ENCODE data around the gene PHKA1. TPM values are rescaled to one million over a fixed set of nuclear protein-coding genes. Genes with fewer than 3 reads are reported as not detected.
A peak's percentile ranks its signal among the peaks of the same experiment; 100 is the strongest.
"Not testable (repeated sequence)": the region's sequence is repeated elsewhere in the genome, so short reads cannot be mapped to it uniquely, and the experiment has no call there.

The PHKA1 gene
- 6.7 TPM for total RNA-seq

DNA sequence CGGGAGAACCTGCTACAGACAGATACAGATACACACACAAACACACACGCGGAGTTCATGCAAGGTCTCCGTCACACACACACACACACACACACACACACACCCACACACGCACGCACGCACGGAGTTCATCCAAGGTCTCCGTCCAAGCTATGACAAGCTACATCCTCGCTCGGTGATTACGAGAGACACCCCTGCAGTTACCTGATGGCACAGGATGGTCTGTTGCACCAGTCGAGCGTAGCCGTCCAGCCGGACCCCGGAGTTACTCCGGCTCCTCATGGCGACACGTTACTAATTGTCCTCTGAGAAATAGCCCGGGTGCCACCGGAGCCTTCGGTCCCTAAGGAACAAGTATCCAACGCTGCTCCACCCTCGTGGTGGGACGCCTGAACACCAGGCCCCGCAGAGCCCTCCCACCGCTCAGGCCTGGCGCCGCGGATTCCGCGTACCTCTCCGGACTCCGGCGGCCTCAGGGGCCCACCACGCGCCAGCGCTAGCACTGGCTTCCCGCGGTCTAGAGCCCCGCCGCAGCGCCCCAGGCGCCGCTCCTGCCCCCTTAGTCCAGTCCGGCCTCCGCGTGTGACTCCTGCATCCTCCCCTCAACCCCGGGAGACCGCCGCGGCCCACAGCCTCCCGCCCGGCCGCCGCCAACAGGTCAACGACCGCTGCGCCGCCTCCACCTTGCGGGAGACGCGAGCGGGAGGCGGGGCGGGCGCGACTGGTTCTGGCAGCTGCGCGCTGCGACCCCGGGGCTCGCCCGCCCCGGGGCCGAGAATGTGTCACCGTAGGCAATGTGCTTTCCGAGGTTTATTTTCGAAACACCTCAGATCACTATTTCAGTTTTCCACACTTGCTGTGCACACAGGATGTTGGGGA lies at the start of gene PHKA1:
TSS of gene PHKA1 (minus strand) at position 708 of the 879 bp plus-strand sequence. CDS start at position 282, 426 bp downstream.
- ATAC-seq = peak; percentile 77

DNA sequence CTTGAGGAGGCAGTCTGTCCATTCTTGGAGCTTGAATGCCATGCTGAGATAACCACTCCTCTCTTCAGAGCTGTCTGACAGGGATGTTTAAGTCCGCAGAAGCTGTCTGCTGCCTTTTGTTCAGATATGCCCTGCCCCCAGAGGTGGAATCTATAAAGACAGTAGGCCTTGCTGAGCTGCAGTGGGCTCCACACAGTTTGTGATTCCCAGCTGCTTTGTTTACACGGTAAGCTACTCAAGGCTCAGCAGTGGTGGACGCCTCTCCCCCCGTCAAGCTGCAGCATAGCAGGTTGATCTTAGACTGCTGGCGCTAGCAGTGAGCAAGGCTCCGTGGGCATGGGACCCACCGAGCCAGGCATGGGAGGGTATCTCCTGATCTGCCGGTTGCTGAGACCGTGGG lies 46.3 kb upstream of the PHKA1 start:
- not testable (repeated sequence) for ATAC-seq

DNA sequence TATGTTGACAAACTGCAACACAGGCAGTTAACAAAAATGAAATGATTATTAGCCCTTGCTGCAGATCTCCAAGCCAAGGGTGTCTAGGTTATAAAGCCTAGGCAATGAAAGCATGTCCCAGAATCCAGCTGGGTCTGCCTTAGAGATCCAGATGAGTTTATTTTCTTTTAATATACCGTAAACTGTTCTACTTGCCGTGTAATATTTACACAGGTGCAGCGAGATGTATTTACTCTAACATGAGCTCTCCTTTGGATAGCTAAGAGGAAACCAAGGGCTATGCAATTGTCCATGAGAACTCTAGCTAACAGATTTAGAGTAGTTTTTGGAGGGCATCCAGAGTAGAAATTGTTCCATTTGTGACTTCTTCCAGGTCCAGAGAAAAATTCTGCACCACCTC lies 34.4 kb upstream of the PHKA1 start:
- ATAC-seq = not testable (repeated sequence)

DNA sequence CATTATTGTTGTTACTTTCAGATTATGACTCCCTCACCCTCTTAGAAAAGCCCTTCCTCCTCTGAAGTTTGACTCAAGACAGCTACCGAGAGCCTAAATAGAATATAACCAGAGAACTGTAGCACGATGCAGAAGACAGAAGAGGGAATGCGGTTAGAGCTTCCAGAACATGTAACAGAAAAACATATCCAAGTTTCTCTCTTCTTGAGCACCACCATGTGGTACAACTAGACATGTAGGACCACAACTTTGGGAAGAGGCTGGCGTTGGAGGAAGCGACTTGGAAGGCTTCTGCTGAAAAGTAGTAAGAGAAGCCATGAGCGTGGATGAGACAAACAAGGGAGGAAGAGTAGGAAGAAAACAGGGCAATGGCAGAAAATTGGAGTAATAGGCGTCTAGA lies 31.4 kb upstream of the PHKA1 start:
- ATAC-seq = not testable (repeated sequence)

DNA sequence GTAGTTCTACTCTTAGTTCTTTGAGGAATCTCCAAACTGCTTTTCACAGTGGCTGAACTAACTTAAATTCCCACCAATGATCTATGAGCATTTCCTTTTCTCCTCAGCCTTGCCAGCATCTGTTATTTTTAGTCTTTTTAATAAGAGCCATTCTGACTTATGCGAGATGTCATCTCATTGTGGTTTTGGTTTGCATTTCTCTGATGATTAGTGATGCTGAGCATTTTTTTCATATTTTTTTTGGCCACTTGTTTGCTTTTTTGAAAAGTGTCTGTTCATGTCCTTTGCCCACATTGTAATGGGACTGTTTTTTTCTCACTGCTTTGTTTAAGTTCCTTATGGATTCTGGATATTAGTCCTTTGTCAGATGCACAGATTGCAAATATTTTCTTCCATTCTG lies 21.5 kb upstream of the PHKA1 start:
- ATAC-seq = no peak

DNA sequence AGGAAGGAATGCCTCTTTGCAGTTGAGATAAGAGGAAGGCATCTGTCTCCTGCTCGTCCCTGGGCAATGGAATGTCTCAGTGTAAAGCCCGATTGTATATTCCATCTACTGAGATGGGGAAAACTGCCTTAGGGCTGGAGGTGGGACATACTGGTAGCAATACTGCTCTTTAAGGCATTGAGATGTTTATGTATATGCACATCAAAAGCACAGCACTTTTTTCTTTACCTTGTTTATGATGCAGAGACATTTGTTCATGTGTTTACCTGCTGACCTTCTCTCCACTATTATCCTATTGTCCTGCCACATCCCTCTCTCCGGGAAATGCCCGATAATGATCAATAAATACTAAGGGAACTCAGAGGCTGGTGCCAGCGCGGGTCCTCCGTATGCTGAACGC lies 19.5 kb upstream of the PHKA1 start:
- ATAC-seq = not testable (repeated sequence)

DNA sequence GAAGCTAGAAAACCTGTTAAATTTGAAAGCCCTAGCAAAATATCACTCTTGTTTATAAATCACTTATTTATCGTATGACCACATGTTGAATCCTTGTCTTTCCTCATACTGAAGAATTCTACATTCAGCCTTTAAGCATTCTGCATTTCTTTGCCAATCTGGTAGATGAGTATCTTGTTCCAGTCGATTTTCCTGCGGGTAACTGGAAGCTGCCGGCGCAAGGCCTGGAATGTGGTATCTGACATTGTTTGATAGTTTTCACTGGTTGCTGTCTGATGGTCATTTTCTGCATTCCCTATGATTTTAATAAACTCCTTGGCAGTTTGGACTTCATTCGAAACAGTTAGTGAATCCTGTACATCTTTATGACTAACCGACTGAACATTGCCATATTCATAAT lies 13.7 kb upstream of the PHKA1 start:
- no peak for ATAC-seq

DNA sequence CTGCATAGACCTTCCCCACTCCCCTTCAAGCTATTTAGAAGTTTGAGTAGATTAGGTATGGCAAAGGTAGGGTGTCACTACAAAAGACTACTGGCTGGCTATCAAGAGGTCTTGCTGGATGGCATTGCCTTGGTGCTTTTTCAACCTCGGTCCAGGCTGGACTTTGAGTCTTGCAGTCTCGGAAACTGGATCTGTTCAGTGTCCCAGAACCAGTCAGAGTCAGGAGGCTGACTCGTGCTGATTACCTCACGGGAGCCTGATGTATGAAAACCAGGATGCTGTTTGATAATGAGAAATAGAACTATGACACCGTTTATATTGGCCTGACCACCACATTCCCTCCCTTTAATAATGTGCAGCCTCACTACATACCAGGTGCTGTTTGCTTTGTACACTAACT lies 2.7 kb upstream of the PHKA1 start:
- no peak for ATAC-seq

DNA sequence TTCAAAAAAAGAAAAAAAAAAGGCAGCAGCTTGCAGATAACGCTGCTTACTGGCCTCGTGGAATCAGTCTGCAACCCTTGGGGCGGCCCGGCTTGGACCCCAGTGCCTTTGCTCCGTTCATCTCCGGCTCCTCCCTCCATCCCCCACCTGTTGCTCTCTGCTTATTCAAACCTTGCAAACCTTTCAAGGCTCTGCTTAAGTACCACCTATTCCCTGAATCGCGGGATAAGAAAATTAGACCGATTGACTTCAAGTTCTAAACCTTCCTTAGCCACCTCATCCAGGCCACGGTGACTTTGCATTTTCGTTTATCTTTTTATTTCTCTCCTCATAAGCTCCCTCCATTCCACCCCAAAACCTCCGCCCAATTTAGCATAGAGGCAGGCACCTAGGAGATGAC lies 1.4 kb upstream of the PHKA1 start:
- no peak for ATAC-seq

DNA sequence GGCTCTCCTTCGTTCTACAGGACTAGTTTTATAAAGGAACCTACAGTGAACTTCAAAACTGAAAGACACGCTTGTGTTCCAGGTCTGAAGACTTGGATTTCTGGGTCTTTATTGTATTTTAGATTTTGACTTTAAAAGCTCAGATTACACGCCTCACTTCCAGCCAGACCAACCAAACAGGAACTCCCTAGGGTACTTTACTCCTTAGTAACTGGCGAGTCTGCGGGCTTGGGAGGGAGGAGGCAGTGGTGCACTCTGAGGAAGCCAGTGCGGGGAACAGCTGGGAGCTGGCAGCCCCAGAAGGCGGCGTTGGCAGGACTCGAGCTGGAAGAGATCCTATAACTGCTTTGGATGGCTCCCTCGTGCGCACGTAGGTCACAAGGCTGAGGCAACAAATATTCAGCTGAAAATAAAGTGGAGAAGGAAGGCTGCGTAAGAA lies 391 bp upstream of the PHKA1 start:
- ATAC-seq = peak; percentile 81

DNA sequence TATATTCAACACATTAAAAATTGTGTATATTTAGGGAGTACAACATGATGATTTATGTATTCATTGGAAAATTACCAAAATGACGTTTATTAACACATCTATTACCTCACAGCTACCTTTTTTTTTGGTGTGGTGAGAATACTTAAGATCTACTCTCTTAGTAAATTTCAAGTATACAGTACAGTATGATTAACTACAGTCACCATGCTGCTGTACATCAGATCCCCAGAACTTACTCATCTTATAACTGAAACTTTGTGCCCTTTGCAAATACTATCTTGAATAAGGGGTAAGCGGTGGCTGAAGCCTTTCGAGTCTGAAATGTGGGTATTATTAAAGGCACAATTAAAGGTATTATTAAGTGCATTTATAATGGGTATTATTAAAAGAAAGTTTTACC lies 976 bp downstream of the PHKA1 start:
- ATAC-seq = no peak

DNA sequence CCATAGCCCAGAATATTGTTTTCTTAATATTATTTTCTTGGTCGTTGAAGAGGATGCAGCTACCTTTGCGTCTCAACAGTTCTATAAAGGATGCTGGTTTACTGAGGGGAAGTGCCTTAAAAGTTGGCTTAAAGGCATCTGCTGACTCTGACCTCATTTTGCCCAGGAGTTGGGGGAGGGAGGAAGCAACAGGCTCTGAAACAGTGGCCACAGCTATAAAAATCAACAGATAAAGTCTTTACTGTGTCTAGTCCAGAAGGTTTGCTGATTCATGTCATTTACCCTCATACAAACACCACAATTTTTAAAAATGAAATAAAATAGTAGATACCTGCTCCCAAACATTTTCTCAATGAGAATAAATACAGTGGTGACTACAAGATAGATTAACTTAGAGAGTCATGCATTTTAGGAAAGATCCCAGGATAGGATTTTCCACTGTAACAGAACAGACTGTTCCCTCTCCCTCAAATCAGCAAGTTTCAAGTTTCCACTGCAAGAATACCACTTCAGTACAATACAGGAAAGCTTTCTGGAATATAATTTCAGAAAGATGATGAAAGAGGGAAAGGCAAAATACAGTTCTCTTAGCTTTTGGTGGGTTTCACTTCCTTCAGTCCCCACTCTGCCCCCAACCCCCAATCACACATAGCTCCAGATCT lies 1.9 kb downstream of the PHKA1 start:
- no peak for ATAC-seq

DNA sequence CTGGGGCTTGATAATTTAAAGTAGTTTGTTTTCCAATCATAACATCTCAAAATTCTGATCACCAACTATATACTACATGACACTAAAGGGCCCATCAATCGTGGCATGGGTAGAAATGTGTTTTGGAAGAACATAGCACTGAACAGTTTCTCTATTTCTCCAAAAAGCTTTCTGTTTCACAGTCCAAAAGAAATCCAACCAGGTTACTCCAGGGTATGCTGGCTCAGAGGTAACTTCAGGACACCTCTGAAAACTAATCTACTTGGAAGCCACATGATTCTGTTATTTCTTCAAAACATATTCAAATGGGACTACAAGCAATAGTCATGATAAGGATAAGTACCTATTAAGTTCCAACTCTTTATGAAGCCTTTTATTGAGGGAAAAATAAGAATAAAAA lies 8.3 kb downstream of the PHKA1 start:
- no peak for ATAC-seq

DNA sequence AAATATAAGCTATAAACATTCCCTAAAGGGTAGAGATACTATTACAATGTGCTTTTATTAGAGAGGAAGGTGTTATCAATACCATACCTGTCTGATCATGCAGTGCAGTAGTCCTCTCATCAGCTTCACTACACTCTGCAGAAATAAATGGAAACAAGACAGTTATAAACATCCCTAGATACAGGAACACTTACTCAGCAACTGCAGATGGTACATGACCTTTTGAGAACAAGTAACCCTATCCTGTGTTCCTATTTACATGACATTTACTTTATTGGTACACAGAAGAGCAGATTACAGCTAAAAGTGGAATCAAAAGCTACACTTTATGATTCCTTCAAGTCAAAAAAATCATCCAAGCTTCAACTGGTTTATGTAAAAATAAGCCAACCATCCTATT lies 9.0 kb downstream of the PHKA1 start:
- no peak for ATAC-seq

DNA sequence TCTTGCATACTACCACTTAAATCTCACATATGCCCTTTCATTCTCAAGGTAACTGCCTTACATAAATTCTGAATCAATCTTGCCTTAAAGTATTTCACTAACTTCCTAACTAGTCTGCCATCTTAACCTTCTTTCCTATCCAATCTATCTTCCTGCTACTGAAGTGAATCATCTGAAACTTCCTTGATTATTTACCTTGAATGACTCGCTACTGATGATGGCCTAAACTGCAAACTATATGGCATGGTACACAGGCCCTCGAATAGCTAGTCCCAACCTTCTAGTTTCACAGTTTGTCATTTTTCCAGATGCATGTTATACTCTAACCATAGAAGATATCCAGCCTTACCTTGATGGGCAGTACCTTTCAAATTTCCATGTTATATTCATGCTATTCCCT lies 19.9 kb downstream of the PHKA1 start:
- ATAC-seq = peak; percentile 38

DNA sequence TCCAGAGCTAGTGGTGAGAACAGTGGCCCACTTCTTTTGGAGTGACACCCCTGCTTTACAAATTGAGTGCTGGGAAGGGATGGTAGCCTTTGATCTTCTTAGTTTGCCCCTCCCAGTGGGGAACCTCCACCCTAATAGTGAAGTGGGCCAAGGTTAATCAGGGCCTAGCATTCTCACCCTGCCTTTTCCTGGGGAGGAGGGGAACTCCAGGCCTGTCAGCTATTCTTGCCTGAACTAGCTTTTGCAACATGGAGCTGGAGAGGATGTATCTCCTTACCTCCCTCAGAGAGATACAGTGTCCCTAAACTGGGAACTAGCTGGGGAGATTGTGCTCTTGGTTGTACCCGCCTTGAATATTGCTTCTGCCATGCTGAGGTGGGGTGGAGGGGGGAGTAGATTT lies 20.6 kb downstream of the PHKA1 start:
- no peak for ATAC-seq

DNA sequence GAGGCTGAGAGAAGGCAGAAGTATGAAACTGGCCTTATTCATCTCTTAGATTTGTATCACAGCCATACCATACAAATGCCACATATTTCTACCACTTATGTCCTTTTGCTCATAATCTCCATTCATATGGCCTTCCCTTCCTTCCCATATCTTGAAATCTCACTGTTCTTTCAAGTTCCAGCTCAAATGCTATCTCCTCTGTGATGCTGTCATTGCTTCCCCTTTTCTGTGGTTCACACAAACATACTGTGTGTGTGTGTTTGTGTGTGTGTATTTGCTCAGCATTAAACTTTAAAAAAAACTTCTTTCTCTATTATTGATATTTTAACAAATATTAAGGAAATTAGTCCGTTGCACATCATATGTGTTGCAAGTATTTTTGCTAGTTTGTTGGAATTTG lies 26.7 kb downstream of the PHKA1 start:
- no peak for ATAC-seq

DNA sequence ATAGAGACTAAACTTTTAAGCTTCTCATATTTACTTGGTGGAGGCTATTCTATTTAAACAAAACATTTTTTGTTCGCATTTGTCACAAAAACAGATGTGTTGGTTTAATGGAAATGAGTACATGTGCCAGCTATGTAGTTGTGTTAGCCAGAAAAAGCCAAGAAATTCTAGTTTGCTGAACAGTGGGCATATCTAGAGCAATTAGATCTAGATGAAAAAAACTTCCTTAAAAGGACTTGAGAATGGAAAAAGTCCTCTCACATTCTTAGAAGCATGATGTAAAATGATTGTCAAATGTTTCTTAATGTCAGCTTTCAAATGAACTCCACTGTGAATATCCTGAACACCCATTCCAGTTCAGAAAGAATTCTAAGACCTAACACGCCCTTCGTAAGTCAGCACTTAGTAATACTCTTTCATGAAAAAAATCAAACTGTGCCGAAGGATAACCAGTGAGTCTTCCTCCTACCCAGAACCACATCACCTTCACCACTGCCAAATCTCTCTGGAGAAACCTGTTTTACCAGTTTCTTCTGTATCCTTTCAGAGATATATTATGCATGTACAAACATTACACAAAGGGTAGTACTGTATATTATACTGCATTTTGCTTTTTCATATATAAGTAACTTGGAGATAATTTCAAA lies 28.2 kb downstream of the PHKA1 start:
- peak; percentile 99 for ATAC-seq

DNA sequence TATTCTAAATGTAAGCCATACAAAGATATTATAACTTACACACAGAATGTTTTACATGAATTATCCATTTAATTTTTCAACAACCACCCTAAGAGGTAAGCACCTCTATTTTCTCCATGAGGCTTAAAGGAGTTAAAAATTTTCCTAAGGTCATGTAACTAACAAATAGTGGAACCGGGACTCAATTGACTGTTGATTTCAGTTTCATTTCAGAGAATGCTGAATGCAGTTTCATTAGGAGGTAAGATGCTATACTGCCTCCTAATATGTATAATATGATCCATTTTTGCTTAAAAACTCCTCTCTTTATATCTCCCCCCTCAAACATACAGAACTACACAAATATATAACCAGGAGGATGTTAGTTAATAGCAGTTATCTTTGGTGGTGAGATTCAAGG lies 29.1 kb downstream of the PHKA1 start:
- ATAC-seq = no peak

DNA sequence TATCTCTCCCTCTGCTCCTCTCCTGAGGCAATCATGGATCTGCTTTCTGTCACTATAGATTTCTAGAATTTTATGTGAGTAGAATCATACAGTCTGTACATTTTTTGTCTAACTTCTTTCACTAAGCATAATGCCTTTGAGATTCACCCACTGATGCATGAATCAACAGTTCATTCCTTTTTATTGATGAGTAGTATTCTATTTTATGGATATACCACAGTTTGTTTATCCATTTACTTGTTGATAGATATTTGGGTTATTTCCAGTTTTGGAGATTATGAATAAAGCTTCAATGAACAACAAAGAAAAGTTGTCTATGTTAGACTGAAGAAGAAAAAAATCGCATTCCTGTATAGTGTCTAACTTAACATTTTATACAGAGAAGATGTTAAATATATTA lies 30.5 kb downstream of the PHKA1 start:
- ATAC-seq = no peak

DNA sequence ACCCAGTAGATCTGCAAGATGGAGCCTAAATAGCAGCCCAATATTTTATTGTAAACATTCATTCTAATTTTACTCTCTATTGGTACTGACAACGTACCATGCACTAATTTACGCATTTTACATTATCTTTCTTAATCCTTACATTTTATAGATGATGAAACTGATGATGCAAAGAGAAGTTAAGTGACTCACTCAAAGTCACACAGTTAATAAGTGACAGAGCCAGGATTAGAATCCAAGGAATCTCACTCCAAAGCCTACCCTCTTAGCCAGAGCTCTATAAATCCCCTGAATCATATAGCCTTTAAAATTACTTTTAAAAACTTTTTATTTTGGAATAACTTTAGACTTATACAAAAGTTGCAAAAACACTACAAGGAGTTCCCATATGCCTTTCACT lies 37.6 kb downstream of the PHKA1 start:
- no peak for ATAC-seq

DNA sequence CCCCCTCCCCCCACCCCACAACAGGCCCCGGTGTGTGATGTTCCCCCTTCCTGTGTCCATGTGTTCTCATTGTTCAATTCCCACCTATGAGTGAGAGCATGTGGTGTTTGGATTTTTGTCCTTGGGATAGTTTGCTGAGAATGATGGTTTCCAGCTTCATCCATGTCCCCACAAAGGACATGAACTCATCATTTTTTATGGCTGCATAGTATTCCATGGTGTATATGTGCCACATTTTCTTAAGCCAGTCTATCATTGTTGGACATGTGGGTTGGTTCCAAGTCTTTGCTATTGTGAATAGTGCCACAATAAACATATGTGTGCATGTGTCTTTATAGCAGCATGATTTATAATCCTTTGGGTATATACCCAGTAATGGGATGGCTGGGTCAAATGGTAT lies 40.2 kb downstream of the PHKA1 start:
- ATAC-seq = not testable (repeated sequence)

DNA sequence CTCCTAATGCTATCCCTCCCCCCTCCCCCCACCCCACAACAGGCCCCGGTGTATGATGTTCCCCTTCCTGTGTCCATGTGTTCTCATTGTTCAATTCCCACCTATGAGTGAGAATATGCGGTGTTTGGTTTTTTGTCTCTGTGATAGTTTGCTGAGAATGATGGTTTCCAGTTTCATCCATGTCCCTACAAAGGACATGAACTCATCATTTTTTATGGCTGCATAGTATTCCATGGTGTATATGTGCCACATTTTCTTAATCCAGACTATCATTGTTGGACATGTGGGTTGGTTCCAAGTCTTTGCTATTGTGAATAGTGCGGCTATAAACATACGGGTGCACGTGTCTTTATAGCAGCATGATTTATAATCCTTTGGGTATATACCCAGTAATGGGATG lies 44.6 kb downstream of the PHKA1 start:
- not testable (repeated sequence) for ATAC-seq

DNA sequence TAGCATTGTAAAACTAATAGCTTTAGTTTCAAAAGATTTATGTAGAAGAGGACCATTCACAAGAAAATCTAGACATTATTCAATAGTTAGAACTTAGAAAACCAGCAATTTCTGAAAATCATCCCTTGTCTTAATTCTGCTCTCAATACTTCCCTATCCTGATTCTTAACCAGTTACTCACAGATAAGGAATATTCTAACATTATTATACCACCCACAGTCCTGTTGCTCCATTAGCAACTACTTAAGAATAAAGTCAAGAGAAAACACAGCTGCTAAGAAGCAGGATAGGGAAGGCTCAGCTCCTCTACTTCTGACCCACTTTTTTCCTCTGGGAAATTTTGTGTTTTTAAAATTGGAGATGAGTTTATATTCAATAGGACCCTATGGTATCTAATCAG lies 47.7 kb downstream of the PHKA1 start:
- no peak for ATAC-seq
